Stimulated activated CD4-positive, alpha-beta T cell treated with anti-CD3 and anti-CD28 coated beads, Interleukin-4, amount 100 ng/mL, for 48 hours (primary cell): ENCODE measurements around the gene GFOD2.
"Not testable (repeated sequence)": the region's sequence is repeated elsewhere in the genome, so short reads cannot be mapped to it uniquely, and the experiment has no call there.

ENCODE experiments used
- DNase-seq, 2 donors: peaks; one replicate each; pipeline ENCODE4 v3.0.0-alpha.2; 2020; ENCODE audit warnings: low read depth in 2 of 2

GFOD2 gene

DNA sequence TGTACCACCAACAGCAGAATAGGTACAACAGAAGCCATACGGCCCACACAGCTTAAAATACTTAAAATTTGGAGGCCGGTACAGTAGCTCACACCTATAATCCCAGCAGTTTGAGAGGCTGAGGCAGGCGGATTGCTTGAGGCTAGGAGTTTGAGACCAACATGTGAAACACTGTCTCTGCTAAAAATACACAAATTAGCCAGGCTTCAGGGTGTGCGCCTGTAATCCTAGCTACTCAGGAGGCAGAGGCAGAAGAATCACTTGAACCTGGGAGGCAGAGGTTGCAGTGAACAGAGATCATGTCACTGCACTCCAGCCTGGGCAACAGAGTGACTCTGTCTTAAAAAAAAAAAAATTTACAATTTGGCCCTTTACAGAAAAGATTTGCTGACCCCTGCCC, 17.0 kb downstream of the GFOD2 start:
- no peak for DNase-seq

GRCh38 chr16:67701420-67701819, 17.7 kb downstream of the GFOD2 start:
- no peak for DNase-seq

DNA sequence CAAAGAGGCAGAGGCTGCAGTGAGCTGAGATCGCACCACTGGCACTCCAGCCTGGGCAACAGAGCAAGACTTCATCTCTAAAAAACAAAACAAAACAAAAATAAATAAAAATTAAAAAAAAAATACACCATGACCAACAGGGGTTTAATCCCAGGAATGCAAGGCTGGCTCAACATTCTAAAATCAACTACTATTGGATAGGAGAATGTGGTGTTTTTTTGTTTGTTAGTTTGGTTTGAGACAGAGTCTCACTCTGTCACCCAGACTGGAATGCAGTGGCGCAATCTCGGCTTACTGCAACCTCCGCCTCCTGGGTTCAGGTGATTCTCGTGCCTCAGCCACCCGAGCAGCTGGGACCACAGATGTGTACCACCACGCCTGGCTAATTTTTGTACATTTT, 19.9 kb downstream of the GFOD2 start:
- DNase-seq = no peak

- no peak for DNase-seq
These were observed 21.5 kb downstream of the GFOD2 start for GRCh38 chr16:67697422-67698185.

GRCh38 chr16:67694611-67695010, 24.5 kb downstream of the GFOD2 start:
- DNase-seq = no peak

DNA sequence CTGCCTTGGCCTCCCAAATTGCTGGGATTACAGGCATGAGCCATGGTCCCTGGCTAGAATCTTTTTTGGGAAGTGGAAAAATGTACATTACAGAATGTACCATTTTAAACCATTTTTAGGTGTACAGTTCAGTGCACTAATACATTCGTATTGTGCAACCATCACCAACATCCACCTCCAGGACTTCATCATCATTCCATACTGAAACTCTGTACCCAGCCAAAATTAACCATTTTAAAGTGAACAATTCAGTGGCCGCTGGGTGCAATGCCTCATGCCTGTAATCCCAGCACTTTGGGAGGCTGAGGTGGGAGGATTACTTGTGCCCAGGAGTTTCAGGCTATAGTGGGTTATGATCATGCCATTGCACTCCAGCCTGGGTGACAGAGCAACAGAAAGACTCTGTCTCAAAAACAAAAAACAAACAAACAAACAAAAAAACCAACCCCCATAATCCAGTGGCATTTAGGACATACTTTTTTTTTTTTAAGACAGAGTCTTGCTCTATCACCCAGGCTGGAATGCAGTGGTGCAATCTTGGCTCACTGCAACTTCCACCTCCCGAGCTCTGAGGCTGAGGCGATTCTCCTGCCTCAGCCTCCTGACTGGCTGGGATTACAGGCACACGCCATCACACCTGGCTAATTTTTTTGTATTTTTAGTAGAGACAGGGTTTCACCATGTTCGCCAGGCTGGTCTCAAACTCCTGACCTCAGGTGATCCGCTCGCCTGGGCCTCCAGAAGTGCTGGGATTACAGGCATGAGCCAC, 25.4 kb downstream of the GFOD2 start:
- DNase-seq = not testable (repeated sequence)

DNA sequence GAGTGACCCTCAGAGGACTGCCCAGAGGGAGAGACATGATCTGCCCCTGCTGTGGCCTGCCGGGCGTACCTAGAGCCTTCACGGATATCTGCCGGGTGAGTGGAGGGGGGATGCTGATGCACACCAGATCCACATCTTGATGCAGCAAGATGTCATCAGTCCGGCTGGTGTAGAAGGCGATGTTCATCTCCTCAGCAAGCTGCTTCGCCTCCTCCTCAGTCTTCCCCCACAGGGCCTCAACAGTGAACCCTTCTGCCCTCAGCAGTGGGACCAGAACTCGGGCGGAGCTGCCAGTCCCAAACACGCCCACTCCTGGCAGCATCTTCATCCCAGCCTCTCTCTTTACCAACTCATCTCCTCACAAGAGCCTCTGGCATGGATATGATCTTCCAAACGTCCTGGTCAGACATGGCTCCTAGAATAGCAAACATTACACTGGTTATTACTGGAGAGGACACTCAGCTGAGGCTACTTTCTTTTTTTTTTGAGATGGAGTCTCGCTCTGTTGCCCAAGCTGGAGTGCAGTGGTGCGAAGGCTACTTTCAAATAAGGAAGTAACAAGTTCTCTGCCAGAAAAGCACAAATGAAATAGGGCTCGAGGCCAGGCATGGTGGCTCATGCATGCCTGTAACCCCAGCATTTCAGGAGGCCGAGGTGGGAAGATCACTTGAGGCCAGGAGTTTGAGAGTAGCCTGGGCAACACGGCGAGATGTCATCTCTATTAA, 33.6 kb downstream of the GFOD2 start:
- DNase-seq = no peak

DNA sequence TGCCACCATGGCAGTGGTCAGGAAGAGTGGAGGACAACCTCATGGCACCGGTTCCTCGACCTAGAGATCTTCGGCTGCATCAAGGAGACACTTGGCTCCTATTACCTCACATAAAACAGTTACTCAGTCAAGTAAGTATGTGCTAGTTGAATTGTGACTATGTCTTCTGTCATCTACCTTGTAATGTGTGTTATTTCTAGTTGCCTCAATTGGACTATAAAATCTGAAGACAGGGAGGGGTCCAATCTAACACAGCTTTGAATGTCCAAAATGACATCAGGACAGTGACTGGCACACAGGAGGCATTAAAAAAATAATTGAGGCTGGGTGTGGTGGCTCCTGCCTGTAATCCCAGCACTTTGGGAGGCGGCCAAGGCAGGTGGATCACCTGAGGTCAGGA, 35.3 kb downstream of the GFOD2 start:
- DNase-seq = no peak

GRCh38 chr16:67679935-67680897, 38.9 kb downstream of the GFOD2 start:
- no peak for DNase-seq

DNA sequence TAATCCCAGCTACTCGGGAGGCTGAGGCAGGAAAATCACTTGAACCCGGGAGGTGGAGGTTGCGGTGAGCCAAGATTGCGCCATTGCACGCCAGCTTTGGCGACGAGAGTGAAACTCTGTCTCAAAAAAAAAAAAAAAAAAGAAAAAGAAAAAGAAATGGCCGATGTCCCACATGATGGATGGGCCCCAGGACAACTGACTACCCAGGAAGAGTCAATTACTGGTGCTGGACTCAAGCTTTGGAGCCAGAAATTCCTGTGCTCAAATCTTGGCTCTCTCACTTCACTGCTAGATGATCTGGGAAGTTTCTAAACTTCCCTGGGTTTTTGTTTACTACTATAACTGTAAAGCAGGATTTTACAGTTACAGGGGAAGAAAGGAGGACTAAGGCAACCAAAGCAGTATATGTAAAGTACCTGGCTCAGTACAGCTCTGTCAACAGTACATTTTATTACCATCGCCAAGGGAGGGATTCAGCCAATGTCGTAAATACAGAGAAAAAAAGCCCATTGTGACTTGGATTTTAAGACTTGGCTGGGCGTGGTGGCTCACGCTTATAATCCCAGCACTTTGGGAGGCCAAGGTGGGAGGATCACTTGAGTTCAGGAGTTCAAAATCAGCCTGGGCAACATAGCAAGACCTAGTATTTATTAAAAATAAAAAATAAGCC, 40.6 kb downstream of the GFOD2 start:
- no peak for DNase-seq

DNA sequence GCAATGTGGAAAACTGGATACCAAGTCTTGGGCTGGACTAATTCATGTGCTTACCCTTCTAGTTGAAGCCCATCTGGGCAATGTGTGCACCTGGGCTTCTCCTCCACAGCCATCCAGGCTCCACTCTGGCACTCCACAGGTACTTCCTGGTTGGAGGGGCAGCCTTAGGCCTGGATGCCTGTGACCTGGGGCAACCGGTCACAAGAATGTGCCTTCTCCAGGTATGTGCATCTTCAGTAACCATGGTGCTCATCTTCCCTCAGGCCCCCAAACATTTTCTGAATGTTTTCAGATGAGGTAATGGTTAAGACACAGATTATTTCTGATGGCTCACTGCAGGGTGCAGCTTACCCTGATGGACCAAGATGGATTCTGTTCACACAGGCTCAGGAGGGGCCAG, 41.4 kb downstream of the GFOD2 start:
- no peak for DNase-seq

DNA sequence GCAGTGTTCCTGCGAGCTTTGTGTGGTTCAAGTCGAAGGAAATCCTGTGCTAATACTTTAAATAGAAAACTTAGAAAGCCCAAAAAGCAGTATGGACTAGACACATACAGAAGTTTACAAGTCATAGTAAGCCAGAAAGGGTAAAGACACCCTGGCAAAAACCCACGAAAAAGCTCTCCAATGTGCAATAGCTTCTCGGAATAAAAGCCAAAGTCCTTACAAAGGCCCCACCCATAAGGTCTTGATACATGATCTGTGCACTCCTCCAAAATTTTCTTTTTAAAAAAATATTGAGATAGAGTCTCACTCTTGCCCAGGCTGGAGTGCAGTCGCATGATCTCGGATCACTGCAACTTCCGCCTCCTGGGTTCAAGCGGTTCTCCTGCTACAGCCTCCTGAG, 42.2 kb downstream of the GFOD2 start:
- DNase-seq = no peak

- DNase-seq = no peak
These were observed 42.6 kb downstream of the GFOD2 start for GRCh38 chr16:67676516-67676915.

- DNase-seq = no peak
These were observed 43.1 kb downstream of the GFOD2 start for GRCh38 chr16:67675999-67676398.

GRCh38 chr16:67675579-67675935, 43.6 kb downstream of the GFOD2 start:
- DNase-seq = no peak

DNA sequence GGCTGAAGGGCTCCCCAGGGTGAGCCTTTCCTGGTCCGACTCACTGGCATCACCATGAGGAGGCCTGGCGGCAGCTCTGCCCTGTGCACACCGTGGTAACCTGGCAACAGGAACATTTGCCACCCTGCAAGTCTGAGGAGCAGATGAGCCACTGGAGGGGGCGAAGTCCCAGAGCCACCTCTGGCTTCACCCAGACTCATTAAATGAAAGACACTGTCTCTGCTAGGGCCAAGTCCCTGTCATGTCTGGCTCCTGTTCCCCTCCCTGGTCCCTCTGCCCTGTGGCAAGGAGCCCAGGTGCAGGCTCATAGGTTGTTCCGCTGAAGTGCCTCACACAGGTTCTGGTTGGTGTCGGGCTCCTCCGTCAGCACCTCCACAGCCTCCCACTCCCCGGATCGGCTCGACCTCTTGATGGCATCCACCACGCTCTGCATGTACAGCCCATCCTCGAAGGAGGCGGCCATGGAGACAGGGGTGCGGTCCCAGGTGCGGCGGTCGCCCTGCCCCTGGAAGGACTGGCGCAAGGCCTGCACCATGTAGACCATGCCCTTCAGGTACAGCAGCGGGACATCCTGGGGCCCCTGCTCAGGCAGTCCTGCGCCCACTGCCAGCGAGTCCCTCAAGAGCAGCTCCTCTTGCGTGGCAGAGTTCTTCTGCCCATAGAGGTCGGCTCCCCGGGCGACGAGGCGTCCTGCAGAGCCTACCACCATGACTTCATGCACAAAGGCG, 44.1 kb downstream of the GFOD2 start:
- DNase-seq = no peak

DNA sequence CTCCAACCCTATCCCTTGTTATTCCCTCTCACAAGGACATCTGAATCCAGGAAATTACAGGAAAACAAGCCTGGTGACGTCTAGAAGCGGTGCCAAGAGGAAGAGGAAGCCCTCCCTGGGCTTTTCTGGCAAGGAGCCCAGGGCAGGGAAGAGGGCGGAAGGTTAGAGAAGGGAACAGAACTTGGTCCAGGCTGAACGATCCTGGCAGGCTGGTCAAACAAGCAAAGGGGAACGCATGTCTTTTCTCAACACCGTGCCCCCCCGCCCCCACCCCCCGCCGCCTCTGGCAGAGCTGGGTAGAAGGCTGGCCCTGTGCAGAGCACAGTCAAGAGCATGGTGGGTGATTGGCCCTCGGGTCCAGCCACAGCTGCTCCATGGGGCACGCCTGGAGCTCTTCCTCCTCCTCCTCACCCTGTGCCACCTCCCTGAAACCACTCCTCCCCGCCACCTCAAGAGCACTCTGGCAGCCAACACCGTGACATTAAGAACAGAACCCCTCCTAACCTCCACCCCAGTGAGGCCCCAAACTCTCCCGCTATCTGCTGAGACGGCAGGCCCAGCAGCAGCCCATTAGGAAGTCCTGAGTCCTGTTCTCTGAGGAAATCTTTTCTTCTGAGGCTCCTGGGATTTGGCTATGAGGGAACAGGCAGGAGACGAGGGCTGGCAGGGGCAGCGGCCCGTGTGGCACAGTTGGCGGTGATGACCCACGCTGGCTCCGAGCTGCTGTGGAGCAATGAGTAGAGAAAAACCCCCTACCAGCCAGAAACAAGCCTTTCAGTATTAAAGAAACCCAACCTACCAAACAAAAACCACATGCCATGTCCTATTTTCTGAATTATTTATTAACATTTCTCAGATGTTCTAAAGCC, 45.2 kb downstream of the GFOD2 start:
- no peak for DNase-seq

DNA sequence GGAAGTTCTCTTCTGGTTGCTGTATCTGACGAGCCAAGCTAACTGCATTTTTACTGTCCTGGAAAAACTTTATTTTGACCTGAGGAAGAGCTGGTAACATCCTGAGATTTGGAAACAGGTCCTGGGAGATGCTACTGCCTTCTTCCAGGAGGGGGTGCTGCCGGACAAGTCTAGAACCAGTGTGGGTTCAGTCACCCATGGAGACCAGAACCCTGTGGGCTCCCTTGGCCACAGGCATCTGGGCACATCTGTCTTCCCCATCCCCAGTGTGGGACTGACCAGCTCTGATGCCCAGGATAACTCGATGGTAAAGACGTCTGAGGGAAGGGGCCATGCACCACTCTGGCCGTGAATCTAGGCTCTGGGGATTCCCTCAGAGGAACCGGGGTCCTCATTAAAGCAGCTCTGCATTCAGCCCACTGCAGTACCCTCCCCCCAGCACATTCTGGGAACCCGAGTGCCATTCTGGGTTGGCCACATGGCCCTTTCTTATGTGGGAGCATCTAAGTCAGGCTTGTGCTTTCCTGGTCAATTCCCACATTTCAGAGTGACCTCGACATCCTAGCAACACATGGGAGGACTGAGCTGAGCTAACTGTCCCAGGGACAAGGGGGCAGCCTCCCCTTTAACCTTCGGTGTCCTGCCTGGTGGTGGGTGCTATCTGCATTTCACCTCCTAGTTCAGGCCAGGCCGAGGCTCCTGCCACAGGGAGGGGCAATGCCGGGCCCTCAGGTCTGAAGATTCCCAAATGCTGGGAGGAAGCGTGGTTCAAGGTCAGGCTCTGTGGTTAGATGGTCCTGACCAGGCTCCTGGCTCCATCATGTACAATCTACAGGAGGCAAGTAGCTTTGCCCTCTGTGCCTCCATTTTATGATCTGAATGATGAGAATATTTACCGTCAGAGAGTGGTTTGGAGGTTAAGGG, 46.1 kb downstream of the GFOD2 start:
- peak in 1 of 2 donors; percentile 49 for DNase-seq
